Lung (tissue), 12 donors: ENCODE measurements around the gene ZNF805. TPM values are rescaled to one million over a fixed set of nuclear protein-coding genes. Genes with fewer than 3 reads are reported as not detected.

Source experiments
- ATAC-seq: fragments of 200-7000 bp; cut with Tn5 transposase; one replicate; pipeline ENCODE4 v1.9.1; 2020; ENCODE audit warnings: moderate number of reproducible peaks; ENCODE audit not compliant: insufficient read depth, low FRiP score
- DNase-seq, 3 donors: peaks; one replicate each; pipeline ENCODE4 v3.0.0-alpha.2; 2013 to 2017
- H3K27ac ChIP-seq, 2 donors: one replicate each; pipeline ENCODE4 v1.5.1; 2013; ENCODE audit warnings: mild to moderate bottlenecking in 2 of 2, moderate library complexity in 2 of 2, control low read depth in 1 of 2, inconsistent platforms in 1 of 2, low read depth in 1 of 2, low read length in 1 of 2
- H3K27me3 ChIP-seq, 3 donors: one replicate each; pipeline ENCODE4 v1.5.1; 2013; ENCODE audit warnings: low read length in 2 of 3; ENCODE audit not compliant: control insufficient read depth in 3 of 3, insufficient read depth in 3 of 3
- H3K36me3 ChIP-seq, 4 donors: one replicate each; pipeline ENCODE4 v1.5.1; 2013; ENCODE audit warnings: low read length in 4 of 4, mild to moderate bottlenecking in 1 of 4, moderate library complexity in 1 of 4; ENCODE audit not compliant: control insufficient read depth in 4 of 4, insufficient read depth in 4 of 4
- H3K4me1 ChIP-seq, 5 donors: one replicate each; pipeline ENCODE4 v1.5.1; 2013; ENCODE audit warnings: low read length in 5 of 5, mild to moderate bottlenecking in 2 of 5, moderate library complexity in 1 of 5; ENCODE audit not compliant: control insufficient read depth in 5 of 5, insufficient read depth in 5 of 5
- H3K4me3 ChIP-seq: one replicate; pipeline ENCODE4 v1.5.1; 2013; ENCODE audit warnings: mild to moderate bottlenecking, control low read depth, moderate library complexity
- H3K9ac ChIP-seq, 2 donors: one replicate each; pipeline ENCODE4 v1.5.1; 2013; ENCODE audit warnings: low read length in 2 of 2, control low read depth in 1 of 2; ENCODE audit not compliant: insufficient read depth in 1 of 2
- H3K9me3 ChIP-seq, 4 donors: one replicate each; pipeline ENCODE4 v1.5.1; 2013; ENCODE audit warnings: low read length in 3 of 4, mild to moderate bottlenecking in 1 of 4, moderate library complexity in 1 of 4; ENCODE audit not compliant: control insufficient read depth in 4 of 4, insufficient read depth in 3 of 4
- CTCF ChIP-seq: IDR thresholded peaks from 2 replicates; pipeline ENCODE4 v1.5.1; 2012; ENCODE audit warnings: mild to moderate bottlenecking; ENCODE audit errors: control extremely low read depth, extremely low read depth
- WGBS, 2 donors: extraction: QIAGEN DNeasy Blood & Tissue Kit; methylation state at CpG; one replicate each; pipeline ENCODE4 v1.1.7; 2013; 5-methylcytosine and 5-hydroxymethylcytosine counted together
- polyA plus RNA-seq, 2 donors: library from polyadenylated mRNA; stranded (reverse); fragments of 200-250 nt; gene quantifications; one replicate each; pipeline ENCODE4 v1.2.1, GENCODE V29; 2013
- total RNA-seq, 2 donors: library from RNA; depleted of rRNA in 1 of 2; stranded (reverse); fragments of >200 nt in 1 of 2; gene quantifications; one replicate each; pipeline ENCODE4 v1.2.1, GENCODE V29; 2014 to 2021
- donor health status: control.
- donor health status: control.
- donor health status: Bipolar disorder and iron deficiency.
- donor health status: healthy.
- donor health status: DM: yes; HTN: yes; CAD: no.

Gene ZNF805
- total and polyA plus RNA-seq, 4 donors: 0.65 to 29.0 (median 7.8) TPM

- no peak for TF ChIP-seq CTCF
- WGBS, 2 donors: 96 to 97% methylated on average over 11 of the region's 11 CpGs
- Histone ChIP-seq H3K9ac (no peak overlapping the region), H3K27me3 (no peaks in the 10 kb centered on the region), H3K9me3 (peaks cover 0 to 34% (median 12%) of the 10 kb centered on the region in 4 donors), H3K27ac (no peak overlapping the region), H3K4me3 (no peak overlapping the region), H3K4me1 (no peaks in the 10 kb centered on the region), H3K36me3 (peaks cover 38 to 77% (median 57%) of the 10 kb centered on the region in 4 donors)
- ATAC-seq: no peak
- no peak for DNase-seq
Observed at GRCh38 chr19:57290970-57291369, 50.5 kb downstream of the ZNF805 start.

GRCh38 chr19:57292547-57292946 lies 52.1 kb downstream of the ZNF805 start:
- no peak overlapping the region for H3K27ac ChIP-seq
- ATAC-seq (no peak), DNase-seq (no peak)
- H3K27me3 ChIP-seq: no peaks in the 10 kb centered on the region
- H3K9me3 ChIP-seq: peaks cover 0 to 31% (median 12%) of the 10 kb centered on the region in 4 donors
- H3K4me3 ChIP-seq: no peak overlapping the region
- no peaks in the 10 kb centered on the region for H3K4me1 ChIP-seq
- WGBS, 2 donors: 79 to 89% methylated on average over 1 of the region's 1 CpG
- no peak for TF ChIP-seq CTCF
- no peak overlapping the region for H3K9ac ChIP-seq
- peaks cover 33 to 72% (median 55%) of the 10 kb centered on the region in 4 donors for H3K36me3 ChIP-seq

- WGBS, 2 donors: 95 to 97% methylated on average over 1 of the region's 1 CpG
Observed at GRCh38 chr19:57293719-57294118, 53.3 kb downstream of the ZNF805 start.

More at GRCh38 chr19:57293719-57294118, 53.3 kb downstream of the ZNF805 start:
- no peak for ATAC-seq
- H3K9me3 ChIP-seq: peaks cover 0 to 29% (median 12%) of the 10 kb centered on the region in 4 donors
- H3K4me1 ChIP-seq: no peaks in the 10 kb centered on the region
- H3K9ac ChIP-seq: no peak overlapping the region
- no peak for DNase-seq
- TF ChIP-seq CTCF: no peak
- no peaks in the 10 kb centered on the region for H3K27me3 ChIP-seq
- H3K36me3 ChIP-seq: peaks cover 31 to 67% (median 49%) of the 10 kb centered on the region in 4 donors
- no peak overlapping the region for H3K27ac ChIP-seq
- H3K4me3 ChIP-seq: no peak overlapping the region
